ENCODE data around the gene FUT8.

Gene FUT8

DNA sequence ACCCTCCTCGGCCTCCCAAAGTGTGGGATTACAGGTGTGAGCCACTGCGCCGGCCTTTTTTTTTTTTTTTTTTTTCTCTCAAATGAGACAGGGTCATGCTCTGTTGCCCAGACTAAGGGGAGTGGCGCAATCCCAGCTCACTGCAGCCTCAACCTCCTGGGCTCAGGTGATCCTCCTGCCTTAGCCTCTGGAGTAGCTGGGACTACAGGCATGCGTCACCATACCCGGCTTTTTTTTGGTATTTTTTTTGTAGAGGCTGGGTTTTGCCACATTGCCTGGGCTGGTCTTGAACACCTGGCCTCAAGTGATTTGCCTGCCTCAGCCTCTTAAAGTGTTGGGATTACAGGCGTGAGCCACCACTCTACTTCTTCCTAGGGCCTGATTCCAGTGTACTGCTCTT, 18.7 kb downstream of the FUT8 start:
- peaks cover 19% of the 10 kb centered on the region for H3K4me1 ChIP-seq (ENCODE audit: control insufficient read depth, insufficient read depth, low read length, unreplicated experiment)
- peaks cover 11% of the 10 kb centered on the region; the same call in 1 of the 2 replicates for H3K36me3 ChIP-seq (ENCODE audit: insufficient read depth, low read length)
- H2AFZ ChIP-seq (ENCODE audit: low read length, unreplicated experiment), result no peak overlapping the region
- H3K27ac ChIP-seq (ENCODE audit: low read depth, low read length), result no peak overlapping the region
- H3K79me2 ChIP-seq (ENCODE audit: control insufficient read depth, insufficient read depth, low read length, unreplicated experiment), result peaks cover 52% of the 10 kb centered on the region
- H3K27me3 ChIP-seq (ENCODE audit: insufficient read depth, low read length), result no peaks in the 10 kb centered on the region
- no peak overlapping the region for H3K4me3 ChIP-seq (ENCODE audit: low read depth, low read length)

DNA sequence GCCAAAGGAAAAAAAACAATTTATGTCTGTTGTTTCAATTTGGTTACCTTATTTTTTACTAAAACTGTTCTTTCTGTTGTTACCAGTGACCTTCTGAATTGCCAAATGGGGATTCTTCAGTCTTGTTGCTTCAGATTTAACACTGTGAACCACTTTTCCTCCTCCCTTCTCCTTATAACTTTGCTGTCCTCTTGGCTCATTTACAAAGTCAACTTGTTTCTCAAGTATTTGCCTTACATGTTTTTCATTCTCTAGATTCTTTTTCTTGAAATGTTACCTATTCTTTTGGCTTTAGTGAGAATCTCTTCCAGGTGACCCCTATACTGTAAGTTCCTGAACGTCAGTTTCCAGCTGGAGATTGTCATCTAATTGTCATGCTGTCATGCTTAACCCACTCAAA, 19.4 kb downstream of the FUT8 start:
- Histone ChIP-seq H3K4me1 (ENCODE audit: control insufficient read depth, insufficient read depth, low read length, unreplicated experiment) (peaks cover 19% of the 10 kb centered on the region), H3K36me3 (ENCODE audit: insufficient read depth, low read length) (peaks cover 8% of the 10 kb centered on the region; the same call in 1 of the 2 replicates), H3K4me3 (ENCODE audit: low read depth, low read length) (no peak overlapping the region), H2AFZ (ENCODE audit: low read length, unreplicated experiment) (no peak overlapping the region), H3K79me2 (ENCODE audit: control insufficient read depth, insufficient read depth, low read length, unreplicated experiment) (peaks cover 46% of the 10 kb centered on the region), H3K27me3 (ENCODE audit: insufficient read depth, low read length) (no peaks in the 10 kb centered on the region), H3K27ac (ENCODE audit: low read depth, low read length) (0 out of 2 replicates have a peak overlapping the region, but pooled peaks have one; percentile 34)

DNA sequence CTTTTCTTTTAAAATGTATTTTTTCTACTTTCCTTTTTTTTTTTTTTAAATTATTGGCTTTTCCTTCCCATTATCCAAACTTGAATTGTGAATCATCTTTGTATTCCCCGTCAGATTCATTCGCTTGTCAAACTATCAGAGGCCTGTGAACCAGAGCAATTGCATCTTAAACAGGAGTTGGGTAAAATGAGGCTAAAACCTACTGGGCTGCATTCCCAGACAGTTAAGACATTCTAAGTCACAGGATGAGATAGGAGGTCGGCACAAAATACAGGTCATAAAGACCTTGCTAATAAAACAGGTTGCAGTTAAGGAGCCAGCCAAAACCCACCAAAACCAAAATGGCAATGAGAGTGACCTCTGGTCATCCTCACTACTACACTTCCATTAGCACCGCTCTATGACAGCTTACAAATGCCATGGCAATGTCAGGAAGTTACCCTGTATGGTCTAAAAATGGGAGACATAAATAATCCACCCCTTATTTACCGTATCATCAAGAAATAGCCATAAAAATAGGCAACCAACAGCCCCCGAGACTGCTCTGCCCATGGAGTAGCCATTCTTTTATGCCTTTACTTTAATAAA, 19.9 kb downstream of the FUT8 start:
- no peak overlapping the region for H2AFZ ChIP-seq (ENCODE audit: low read length, unreplicated experiment)
- H3K27ac ChIP-seq (ENCODE audit: low read depth, low read length), result no peak overlapping the region
- peaks cover 19% of the 10 kb centered on the region for H3K4me1 ChIP-seq (ENCODE audit: control insufficient read depth, insufficient read depth, low read length, unreplicated experiment)
- H3K27me3 ChIP-seq (ENCODE audit: insufficient read depth, low read length), result no peaks in the 10 kb centered on the region
- H3K36me3 ChIP-seq (ENCODE audit: insufficient read depth, low read length), result peaks cover 8% of the 10 kb centered on the region; the same call in 1 of the 2 replicates
- H3K79me2 ChIP-seq (ENCODE audit: control insufficient read depth, insufficient read depth, low read length, unreplicated experiment), result peaks cover 44% of the 10 kb centered on the region
- H3K4me3 ChIP-seq (ENCODE audit: low read depth, low read length), result peak overlapping the region; percentile 45

DNA sequence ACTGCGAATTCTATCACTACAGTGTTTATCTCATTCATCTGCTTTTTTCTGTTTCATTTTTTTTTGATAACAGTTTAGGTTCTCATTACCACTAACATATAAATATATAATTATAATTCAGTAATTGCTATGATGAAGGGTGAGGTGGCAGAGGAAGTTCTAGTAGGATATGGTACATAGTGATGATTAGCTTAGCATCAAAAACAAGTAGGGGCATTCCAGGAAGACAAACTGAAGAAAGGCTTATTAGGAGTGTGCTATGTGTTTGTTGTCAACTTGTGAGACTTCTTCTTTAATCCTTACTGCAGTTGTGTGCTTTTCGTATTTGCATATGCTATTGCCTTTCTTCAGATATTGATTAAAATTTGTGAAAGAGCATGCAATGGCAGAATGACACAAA, 20.6 kb downstream of the FUT8 start:
- peaks cover 19% of the 10 kb centered on the region for H3K4me1 ChIP-seq (ENCODE audit: control insufficient read depth, insufficient read depth, low read length, unreplicated experiment)
- H3K79me2 ChIP-seq (ENCODE audit: control insufficient read depth, insufficient read depth, low read length, unreplicated experiment), result peaks cover 45% of the 10 kb centered on the region
- peak overlapping the region; percentile 45; the same call in 1 of the 2 replicates for H3K4me3 ChIP-seq (ENCODE audit: low read depth, low read length)
- peaks cover 8% of the 10 kb centered on the region; the same call in 1 of the 2 replicates for H3K36me3 ChIP-seq (ENCODE audit: insufficient read depth, low read length)
- no peak overlapping the region for H3K27ac ChIP-seq (ENCODE audit: low read depth, low read length)
- no peaks in the 10 kb centered on the region for H3K27me3 ChIP-seq (ENCODE audit: insufficient read depth, low read length)
- H2AFZ ChIP-seq (ENCODE audit: low read length, unreplicated experiment), result no peak overlapping the region

DNA sequence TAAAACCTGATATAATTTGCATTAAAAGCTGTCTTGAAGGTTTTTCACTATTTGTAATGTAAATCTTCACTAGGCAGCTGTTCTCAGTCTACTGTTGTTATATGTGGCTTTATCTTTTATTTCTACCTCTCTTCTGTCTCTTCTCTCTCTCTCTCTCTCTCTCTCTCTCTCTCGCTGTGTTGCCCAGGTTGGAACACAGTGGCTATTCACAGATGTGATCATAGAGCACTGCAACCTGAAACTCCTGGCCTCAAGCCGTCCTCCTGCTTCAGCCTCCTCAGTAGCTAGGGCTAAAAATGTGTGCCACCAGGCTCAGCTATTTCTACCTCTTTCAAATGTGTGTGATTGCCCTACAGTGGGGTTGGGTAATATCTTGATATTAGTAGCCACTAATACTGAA, 21.1 kb downstream of the FUT8 start:
- Histone ChIP-seq H3K27ac (ENCODE audit: low read depth, low read length) (no peak overlapping the region), H3K27me3 (ENCODE audit: insufficient read depth, low read length) (no peaks in the 10 kb centered on the region), H3K4me3 (ENCODE audit: low read depth, low read length) (no peak overlapping the region), H3K4me1 (ENCODE audit: control insufficient read depth, insufficient read depth, low read length, unreplicated experiment) (peaks cover 19% of the 10 kb centered on the region), H3K79me2 (ENCODE audit: control insufficient read depth, insufficient read depth, low read length, unreplicated experiment) (peaks cover 45% of the 10 kb centered on the region), H3K36me3 (ENCODE audit: insufficient read depth, low read length) (peaks cover 8% of the 10 kb centered on the region; the same call in 1 of the 2 replicates), H2AFZ (ENCODE audit: low read length, unreplicated experiment) (no peak overlapping the region)

DNA sequence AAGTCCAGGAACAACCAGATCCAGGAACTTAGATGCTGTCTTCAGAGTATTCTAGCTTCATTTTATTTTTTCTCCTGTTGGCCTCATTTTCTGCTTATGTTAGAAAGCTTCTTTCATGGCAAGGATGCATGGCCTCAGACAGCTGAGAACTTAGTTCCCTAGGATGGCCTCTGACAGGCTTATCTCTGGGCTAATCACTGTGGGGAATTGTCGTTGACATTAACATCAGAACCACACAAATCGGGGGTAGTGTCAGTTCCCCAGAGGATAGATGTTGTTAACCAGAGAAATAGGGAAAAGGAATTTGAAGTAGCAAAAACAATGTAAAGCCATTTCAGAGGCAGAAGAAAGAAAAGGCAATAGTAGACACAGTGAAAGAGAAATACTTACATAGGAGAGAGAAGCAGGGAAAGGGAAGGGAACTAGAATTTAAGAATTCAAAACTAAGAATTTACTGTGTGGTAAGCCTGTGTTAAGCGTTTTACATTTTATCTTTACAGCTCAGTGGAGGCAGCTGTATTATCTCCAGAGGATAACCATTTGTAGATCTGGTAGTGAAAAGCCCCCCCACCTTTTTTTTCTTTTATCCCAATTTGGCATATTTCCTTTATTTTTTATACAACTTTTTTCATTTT, 21.8 kb downstream of the FUT8 start:
- no peak overlapping the region for H3K4me3 ChIP-seq (ENCODE audit: low read depth, low read length)
- no peaks in the 10 kb centered on the region for H3K27me3 ChIP-seq (ENCODE audit: insufficient read depth, low read length)
- no peak overlapping the region for H2AFZ ChIP-seq (ENCODE audit: low read length, unreplicated experiment)
- H3K79me2 ChIP-seq (ENCODE audit: control insufficient read depth, insufficient read depth, low read length, unreplicated experiment), result peaks cover 43% of the 10 kb centered on the region
- no peak overlapping the region for H3K27ac ChIP-seq (ENCODE audit: low read depth, low read length)
- peaks cover 19% of the 10 kb centered on the region for H3K4me1 ChIP-seq (ENCODE audit: control insufficient read depth, insufficient read depth, low read length, unreplicated experiment)
- peaks cover 8% of the 10 kb centered on the region; the same call in 1 of the 2 replicates for H3K36me3 ChIP-seq (ENCODE audit: insufficient read depth, low read length)

DNA sequence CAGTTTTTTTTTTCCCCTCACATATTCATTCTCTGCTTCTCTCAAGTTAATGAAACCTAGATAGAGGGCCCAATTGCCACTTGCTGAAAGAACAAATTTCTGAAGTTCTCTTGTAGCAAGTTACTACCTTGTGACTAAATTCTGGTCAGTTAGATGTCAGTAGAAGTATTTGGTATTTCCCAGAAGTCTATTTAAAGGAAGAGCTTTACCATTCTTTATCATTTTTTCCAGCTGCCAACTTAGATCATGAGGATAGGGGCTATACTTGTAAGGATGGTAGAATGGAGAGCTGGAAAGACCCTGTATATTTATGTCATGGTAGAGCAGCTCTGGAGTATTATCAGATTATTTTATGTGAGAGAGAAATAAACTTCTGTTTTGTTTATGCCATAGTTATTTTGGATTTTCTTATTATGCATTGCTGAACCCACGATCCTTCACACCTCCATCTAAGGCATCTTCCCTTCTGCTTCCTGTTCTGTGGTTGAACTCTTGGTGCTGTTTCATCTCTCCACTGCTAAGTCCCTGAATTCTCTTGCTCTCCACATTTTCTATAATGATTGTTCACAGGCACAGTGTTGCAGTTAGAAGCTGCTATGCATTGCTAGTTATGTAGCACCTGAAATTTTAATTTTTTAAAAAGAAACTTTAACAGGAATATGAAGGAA, 25.9 kb downstream of the FUT8 start:
- H3K79me2 ChIP-seq (ENCODE audit: control insufficient read depth, insufficient read depth, low read length, unreplicated experiment), result peaks cover 37% of the 10 kb centered on the region
- peaks cover 3% of the 10 kb centered on the region for H3K4me1 ChIP-seq (ENCODE audit: control insufficient read depth, insufficient read depth, low read length, unreplicated experiment)
- no peak overlapping the region for H3K4me3 ChIP-seq (ENCODE audit: low read depth, low read length)
- peaks cover 8% of the 10 kb centered on the region; the same call in 1 of the 2 replicates for H3K36me3 ChIP-seq (ENCODE audit: insufficient read depth, low read length)
- H2AFZ ChIP-seq (ENCODE audit: low read length, unreplicated experiment), result no peak overlapping the region
- no peaks in the 10 kb centered on the region for H3K27me3 ChIP-seq (ENCODE audit: insufficient read depth, low read length)
- no peak overlapping the region for H3K27ac ChIP-seq (ENCODE audit: low read depth, low read length)

DNA sequence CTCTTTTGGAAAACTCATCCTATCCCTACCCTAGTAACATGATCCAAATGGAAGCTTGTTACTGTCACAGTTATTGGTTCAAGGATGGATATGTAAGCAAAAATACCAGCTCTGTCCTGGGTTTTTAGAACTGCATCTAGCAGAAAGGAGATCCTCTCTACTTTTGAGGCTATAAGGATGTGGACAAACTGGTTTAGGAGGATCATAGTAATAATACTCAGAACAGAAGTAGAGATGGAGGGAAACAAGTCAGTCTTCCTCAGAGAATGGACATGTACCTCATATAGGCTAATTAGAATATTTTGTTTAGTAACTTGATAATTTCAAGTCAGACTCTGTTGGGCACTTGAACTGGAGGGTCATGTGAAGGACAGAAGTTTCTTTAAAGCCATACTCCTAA, 26.6 kb downstream of the FUT8 start:
- Histone ChIP-seq H3K4me1 (ENCODE audit: control insufficient read depth, insufficient read depth, low read length, unreplicated experiment) (peaks cover 9% of the 10 kb centered on the region), H3K27ac (ENCODE audit: low read depth, low read length) (no peak overlapping the region), H3K27me3 (ENCODE audit: insufficient read depth, low read length) (no peaks in the 10 kb centered on the region), H2AFZ (ENCODE audit: low read length, unreplicated experiment) (no peak overlapping the region), H3K79me2 (ENCODE audit: control insufficient read depth, insufficient read depth, low read length, unreplicated experiment) (peaks cover 32% of the 10 kb centered on the region), H3K4me3 (ENCODE audit: low read depth, low read length) (no peak overlapping the region), H3K36me3 (ENCODE audit: insufficient read depth, low read length) (peaks cover 8% of the 10 kb centered on the region; the same call in 1 of the 2 replicates)

DNA sequence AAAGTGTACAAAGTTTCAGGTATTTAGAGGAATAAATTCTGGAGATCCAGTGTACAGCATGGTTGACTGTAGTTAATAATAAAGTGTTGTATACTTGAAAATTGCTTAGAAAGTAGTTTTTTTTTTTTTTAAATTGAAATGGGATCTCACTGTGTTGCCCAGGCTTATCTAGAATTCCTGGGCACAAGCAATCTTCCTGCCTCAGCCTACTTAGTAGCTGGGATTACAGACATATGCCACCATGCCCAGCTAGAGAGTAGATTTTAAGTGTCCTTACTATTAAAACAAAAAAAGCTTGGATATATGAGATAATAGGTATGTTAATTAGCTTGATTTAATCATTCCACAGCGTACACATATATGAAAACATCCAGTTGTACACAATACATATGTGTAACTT, 27.7 kb downstream of the FUT8 start:
- peaks cover 8% of the 10 kb centered on the region; the same call in 1 of the 2 replicates for H3K36me3 ChIP-seq (ENCODE audit: insufficient read depth, low read length)
- peaks cover 28% of the 10 kb centered on the region for H3K79me2 ChIP-seq (ENCODE audit: control insufficient read depth, insufficient read depth, low read length, unreplicated experiment)
- peaks cover 13% of the 10 kb centered on the region for H3K4me1 ChIP-seq (ENCODE audit: control insufficient read depth, insufficient read depth, low read length, unreplicated experiment)

DNA sequence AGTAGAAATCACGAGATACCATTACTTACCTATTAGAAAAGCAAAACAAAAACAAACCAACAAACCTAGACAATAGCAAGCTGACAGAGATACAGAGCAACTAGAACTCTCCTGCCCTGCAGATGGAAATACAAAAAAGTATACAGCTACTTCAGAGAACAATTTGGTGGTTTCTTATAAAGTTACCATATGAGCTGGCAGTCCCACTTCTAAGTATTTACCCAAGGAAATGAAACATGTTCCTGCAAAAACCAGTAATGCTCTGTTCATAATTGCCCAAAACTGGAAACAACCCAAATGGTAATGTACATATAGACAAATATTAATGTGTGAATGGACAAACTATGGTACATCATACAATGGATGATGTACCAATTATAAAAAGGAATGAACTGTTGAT, 31.7 kb downstream of the FUT8 start:
- H3K36me3 ChIP-seq (ENCODE audit: insufficient read depth, low read length), result no peaks in the 10 kb centered on the region
- H3K79me2 ChIP-seq (ENCODE audit: control insufficient read depth, insufficient read depth, low read length, unreplicated experiment), result peaks cover 25% of the 10 kb centered on the region
- peaks cover 36% of the 10 kb centered on the region for H3K4me1 ChIP-seq (ENCODE audit: control insufficient read depth, insufficient read depth, low read length, unreplicated experiment)
- no peak overlapping the region for H3K4me3 ChIP-seq (ENCODE audit: low read depth, low read length)
- H2AFZ ChIP-seq (ENCODE audit: low read length, unreplicated experiment), result no peak overlapping the region
- H3K27ac ChIP-seq (ENCODE audit: low read depth, low read length), result peak overlapping the region; percentile 33; the same call in 1 of the 2 replicates
- H3K27me3 ChIP-seq (ENCODE audit: insufficient read depth, low read length), result no peaks in the 10 kb centered on the region

More for the DNA sequence above, 27.7 kb downstream of the FUT8 start:
- H2AFZ ChIP-seq (ENCODE audit: low read length, unreplicated experiment), result no peak overlapping the region
- no peak overlapping the region for H3K27ac ChIP-seq (ENCODE audit: low read depth, low read length)
- H3K27me3 ChIP-seq (ENCODE audit: insufficient read depth, low read length), result no peaks in the 10 kb centered on the region
- H3K4me3 ChIP-seq (ENCODE audit: low read depth, low read length), result no peak overlapping the region
